K562 (cell line): ENCODE data around the gene MRPL4. TPM values are rescaled to one million over a fixed set of nuclear protein-coding genes. Genes with fewer than 3 reads are reported as not detected.

Source experiments
- ARID4B ChIP-seq: sonication (generic); formaldehyde crosslinking; IDR thresholded peaks from 2 replicates; pipeline ENCODE4 v1.8.0; 2022; ENCODE audit warnings: mild to moderate bottlenecking, missing genetic modification reagents
- BCOR ChIP-seq: fragments of 450-650 bp; IDR thresholded peaks from 2 replicates; pipeline ENCODE4 v1.6.1; 2016
- NEUROD1 ChIP-seq: fragments of 150-350 bp; IDR thresholded peaks from 2 replicates; pipeline ENCODE4 v1.6.1; 2014; ENCODE audit warnings: borderline replicate concordance, low read length, low read depth; ENCODE audit not compliant: partially characterized antibody
- PKNOX1 ChIP-seq: fragments of 450-650 bp; IDR thresholded peaks from 2 replicates; pipeline ENCODE4 v1.6.1; 2016
- RAD21 ChIP-seq, 2 experiments: fragments of 250-450 bp in 1 of 2; fragments of 450-650 bp in 1 of 2; sonication (Bioruptor Pico) in 1 of 2; formaldehyde crosslinking in 1 of 2; IDR thresholded peaks in 1 of 2; conservative IDR thresholded peaks in 1 of 2; 2 replicates each; pipeline versions ENCODE4 v1.4.0 to v1.8.0; 2020 to 2022; ENCODE audit warnings: mild to moderate bottlenecking in 2 of 2, moderate library complexity in 1 of 2
- REST ChIP-seq, 2 experiments: fragments of 450-650 bp; formaldehyde crosslinking in 1 of 2; IDR thresholded peaks; 2 replicates each; pipeline versions ENCODE4 v1.4.0 to v1.6.1; 2014 to 2020; ENCODE audit warnings: mild to moderate bottlenecking in 2 of 2, borderline replicate concordance in 1 of 2, low read depth in 1 of 2
- SMARCA5 ChIP-seq: fragments of 450-650 bp; IDR thresholded peaks from 2 replicates; pipeline ENCODE4 v1.6.1; 2016
- TEAD2 ChIP-seq: fragments of 450-650 bp; IDR thresholded peaks from 2 replicates; pipeline ENCODE4 v1.6.1; 2016; ENCODE audit warnings: missing genetic modification characterization, control low read depth, missing compliant biosample characterization
- ZNF282 ChIP-seq: sonication (generic); formaldehyde crosslinking; IDR thresholded peaks from 2 replicates; pipeline ENCODE4 v1.8.1; 2023; ENCODE audit warnings: missing genetic modification reagents
- polyA plus RNA-seq, 8 experiments: library from polyadenylated mRNA; depleted of rRNA in 4 of 8; stranded (reverse) in 5 of 8; unstranded in 3 of 8; fragments of >200 nt; fragmentation: Nextera tagmentation in 2 of 8; fragmentation: Illumina TruSeq in 1 of 8; extraction: Ambion mirVana in 2 of 8; extraction: Trizol in 1 of 8; gene quantifications; 2 replicates each; pipeline versions ENCODE4 v1.2.1 to v1.2.3, GENCODE V29; 2011 to 2014; ENCODE audit warnings: inconsistent platforms in 1 of 8, missing spikeins in 1 of 8
- total RNA-seq, 7 experiments: library from RNA; depleted of rRNA in 6 of 7; stranded (reverse); fragments of >200 nt in 6 of 7; fragmentation: Illumina TruSeq in 2 of 7; extraction: Trizol in 2 of 7; gene quantifications; 2 replicates each; pipeline versions ENCODE4 v1.2.1 to v1.2.3, GENCODE V29; 2011 to 2021; ENCODE audit warnings: low replicate concordance in 1 of 7

Gene MRPL4
- total and polyA plus RNA-seq, 9 of the 15 experiments (the other 6 are each of a cell fraction or from before 2014, with no cell fraction given), result 1.4 to 239 (median 64.9) TPM

GRCh38 chr19:10228920-10229319 lies 23.1 kb upstream of the MRPL4 start (continued):
- TF ChIP-seq TEAD2, result no peak
- TF ChIP-seq PKNOX1, result peak; percentile 35; the same call in 1 of the 2 replicates
- peak; percentile 76 for TF ChIP-seq BCOR
- peak; percentile 64; the same call in 1 of the 2 replicates for TF ChIP-seq REST (IDR thresholded peaks at IDR 0.05; ENCODE audit: borderline replicate concordance)
- TF ChIP-seq REST (CRISPR knock-in tag; IDR thresholded peaks at IDR 0.05; ENCODE audit: low read depth), result no peak
- TF ChIP-seq SMARCA5, result 0 out of 2 replicates have a peak, but pooled peaks have one; percentile 30
- TF ChIP-seq ARID4B (CRISPR knock-in tag), result no peak
- no peak for TF ChIP-seq ZNF282 (CRISPR knock-in tag)
- TF ChIP-seq RAD21 (CRISPR knock-in tag; conservative IDR thresholded peaks at IDR 0.05 in 1 of 2, IDR thresholded peaks at IDR 0.05 in 1 of 2), result peak; percentile 43 to 68
- TF ChIP-seq NEUROD1, result no peak
